Keratinocyte (primary cell): Measurements from ENCODE around the gene VWA3A. TPM values are rescaled to one million over a fixed set of nuclear protein-coding genes. Genes with fewer than 3 reads are reported as not detected.

Experiments used
- DNase-seq: peaks from one replicate; pipeline ENCODE4 v3.0.0-alpha.2; 2011; ENCODE audit warnings: low read depth, missing footprints, low spot score
- FAIRE-seq: peaks from 2 replicates; lab custom pipeline; 2011; peaks lifted over from hg19 to GRCh38; lab: Jason Lieb, UNC
- H2AFZ ChIP-seq: 2 replicates; pipeline ENCODE4 v1.6.0; 2012; ENCODE audit warnings: low read length, control low read depth, inconsistent platforms; ENCODE audit not compliant: control insufficient read depth
- H3K27ac ChIP-seq: 2 replicates; pipeline ENCODE4 v1.5.1; 2011; ENCODE audit warnings: low read length; ENCODE audit not compliant: control insufficient read depth, insufficient read depth
- H3K27me3 ChIP-seq: 3 replicates; pipeline ENCODE4 v1.6.0; 2011; ENCODE audit warnings: low read length; ENCODE audit not compliant: control insufficient read depth, insufficient read depth; ENCODE audit errors: extremely low read depth
- H3K36me3 ChIP-seq, 2 experiments: 2 replicates in 1 of 2; 3 replicates in 1 of 2; pipeline ENCODE4 v1.5.1; 2011; ENCODE audit warnings: low read length in 2 of 2, mild to moderate bottlenecking in 1 of 2; ENCODE audit not compliant: control insufficient read depth in 2 of 2, insufficient read depth in 2 of 2; ENCODE audit errors: extremely low read depth in 1 of 2
- H3K4me1 ChIP-seq: 3 replicates; pipeline ENCODE4 v1.5.1; 2011; ENCODE audit warnings: low read length; ENCODE audit not compliant: control insufficient read depth, insufficient read depth; ENCODE audit errors: extremely low read depth
- H3K4me2 ChIP-seq: 3 replicates; pipeline ENCODE4 v1.6.0; 2011; ENCODE audit warnings: low read depth, low read length; ENCODE audit not compliant: control insufficient read depth, insufficient read depth; ENCODE audit errors: extremely low read depth
- H3K4me3 ChIP-seq, 3 experiments: fragments of 200-600 bp in 1 of 3; sonication (generic) in 1 of 3; 2 replicates in 2 of 3; 3 replicates in 1 of 3; pipeline ENCODE4 v1.5.1; 2011 to 2016; ENCODE audit warnings: low read length in 3 of 3, mild to moderate bottlenecking in 3 of 3, control low read depth in 2 of 3, inconsistent platforms in 1 of 3, low read depth in 1 of 3, mixed read lengths in 1 of 3, mixed run types in 1 of 3, moderate library complexity in 1 of 3; ENCODE audit not compliant: control insufficient read depth in 2 of 3, insufficient read depth in 2 of 3; ENCODE audit errors: extremely low read depth in 1 of 3
- H3K79me2 ChIP-seq: 2 replicates; pipeline ENCODE4 v1.6.0; 2012; ENCODE audit warnings: low read length; ENCODE audit not compliant: control insufficient read depth, insufficient read depth
- H3K9ac ChIP-seq: 3 replicates; pipeline ENCODE4 v1.6.0; 2011; ENCODE audit warnings: low read length; ENCODE audit not compliant: control insufficient read depth, insufficient read depth; ENCODE audit errors: extremely low read depth
- H3K9me1 ChIP-seq: 3 replicates; pipeline ENCODE4 v1.6.0; 2011; ENCODE audit warnings: low read length; ENCODE audit not compliant: control insufficient read depth, insufficient read depth; ENCODE audit errors: extremely low read depth
- H3K9me3 ChIP-seq: 2 replicates; pipeline ENCODE4 v1.5.1; 2012; ENCODE audit warnings: low read depth, low read length; ENCODE audit not compliant: control insufficient read depth
- H4K20me1 ChIP-seq: 3 replicates; pipeline ENCODE4 v1.6.0; 2011; ENCODE audit warnings: low read length; ENCODE audit not compliant: control insufficient read depth, insufficient read depth; ENCODE audit errors: extremely low read depth
- CTCF ChIP-seq, 3 experiments: IDR thresholded peaks in 1 of 3; conservative IDR thresholded peaks in 1 of 3; optimal IDR thresholded peaks in 1 of 3; 2 replicates in 2 of 3; 3 replicates in 1 of 3; pipeline versions ENCODE3 to v1.5.1; 2011; ENCODE audit warnings: low read length in 3 of 3, mild to moderate bottlenecking in 3 of 3, moderate library complexity in 2 of 3, control low read depth in 1 of 3, inconsistent platforms in 1 of 3; ENCODE audit not compliant: insufficient read depth in 2 of 3; ENCODE audit errors: extremely low read depth in 1 of 3
- EZH2 ChIP-seq: IDR thresholded peaks from one replicate; pipeline ENCODE4 v1.6.1; 2012; ENCODE audit warnings: inconsistent platforms, mild to moderate bottlenecking, low read length, moderate library complexity
- dilution Hi-C: fragments of 300-500 bp; cut with MboI; formaldehyde crosslinking; loops from one replicate; pipeline ENCODE4 v1.7.0; 2020; ENCODE audit warnings: low sequenced_read_pairs; ENCODE audit not compliant: extremely low pct_ligation_motif_present
- polyA plus RNA-seq, 5 experiments: library from polyadenylated mRNA; depleted of rRNA in 3 of 5; stranded (reverse) in 3 of 5; stranded (forward) in 1 of 5; unstranded in 1 of 5; fragments of >200 nt; gene quantifications; 1 replicate in 1 of 5; 2 replicates in 3 of 5; 3 replicates in 1 of 5; pipeline versions ENCODE4 v1.2.1 to v1.2.3, GENCODE V29; 2011 to 2012; ENCODE audit warnings: missing spikeins in 2 of 5, low read depth in 1 of 5, low replicate concordance in 1 of 5

VWA3A gene
- polyA plus RNA-seq, 1 donor (not counting 4 experiments of a cell fraction or from before 2014, with no cell fraction given) = 0.05 TPM

GRCh38 chr16:22075043-22075757, 17.1 kb upstream of the VWA3A start:
- TF ChIP-seq CTCF (optimal IDR thresholded peaks at IDR 0.05 in 1 of 3, IDR thresholded peaks at IDR 0.05 in 1 of 3, conservative IDR thresholded peaks at IDR 0.05 in 1 of 3; ENCODE audit: extremely low read depth in 1 of 3, insufficient read depth in 2 of 3, low read length in 3 of 3) (no peak), EZH2 (no peak)
- no peak overlapping the region for H2AFZ ChIP-seq
- FAIRE-seq (no peak), DNase-seq (no peak)
- dilution Hi-C loops = no loop called here
- H3K9me1 ChIP-seq = no peaks in the 10 kb centered on the region
- peaks cover 2 to 7% of the 10 kb centered on the region in 2 experiments for H3K36me3 ChIP-seq
- peaks cover 44% of the 10 kb centered on the region for H3K4me1 ChIP-seq
- H3K9ac ChIP-seq = no peak overlapping the region
- H3K27ac ChIP-seq = no peak overlapping the region
- peaks cover 39% of the 10 kb centered on the region for H3K79me2 ChIP-seq
- H3K27me3 ChIP-seq = no peaks in the 10 kb centered on the region
- H4K20me1 ChIP-seq = peaks cover 2% of the 10 kb centered on the region
- H3K9me3 ChIP-seq = no peaks in the 10 kb centered on the region
- no peak overlapping the region for H3K4me3 ChIP-seq
- H3K4me2 ChIP-seq = no peak overlapping the region

DNA sequence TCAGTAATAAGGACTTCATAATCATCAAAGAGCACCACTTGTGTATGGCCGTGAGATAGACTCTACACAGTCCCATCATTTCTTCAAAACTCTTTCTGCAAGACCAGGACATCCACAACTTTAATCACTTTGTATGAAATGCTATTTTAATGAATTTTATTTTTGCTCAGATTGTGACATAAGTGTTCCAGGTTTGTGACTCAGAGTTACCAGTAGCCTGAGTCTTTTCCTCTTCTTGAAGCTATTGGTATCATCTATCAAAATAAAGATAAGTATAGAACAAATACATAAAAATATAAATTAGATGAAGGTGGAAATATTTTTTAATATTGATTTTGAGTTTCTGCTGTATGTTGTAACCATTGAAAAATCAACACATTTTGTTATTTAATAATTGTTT, 16.6 kb upstream of the VWA3A start:
- no peak for TF ChIP-seq CTCF (optimal IDR thresholded peaks at IDR 0.05 in 1 of 3, IDR thresholded peaks at IDR 0.05 in 1 of 3, conservative IDR thresholded peaks at IDR 0.05 in 1 of 3; ENCODE audit: extremely low read depth in 1 of 3, insufficient read depth in 2 of 3, low read length in 3 of 3)
- no peak for TF ChIP-seq EZH2
- dilution Hi-C loops = no loop called here

More for the DNA sequence above, 16.6 kb upstream of the VWA3A start:
- Histone ChIP-seq H3K9me3 (no peaks in the 10 kb centered on the region), H3K79me2 (peaks cover 37% of the 10 kb centered on the region), H3K4me2 (no peak overlapping the region), H3K9ac (no peak overlapping the region), H3K4me1 (peaks cover 38% of the 10 kb centered on the region), H4K20me1 (peaks cover under 1% of the 10 kb centered on the region), H3K27me3 (no peaks in the 10 kb centered on the region), H2AFZ (no peak overlapping the region), H3K9me1 (no peaks in the 10 kb centered on the region), H3K27ac (no peak overlapping the region), H3K4me3 (no peak overlapping the region), H3K36me3 (peaks cover 2 to 7% of the 10 kb centered on the region in 2 experiments)
- no peak for FAIRE-seq
- DNase-seq = no peak
